Liver (tissue), 9 donors: Measurements from ENCODE around the gene KLK15. TPM values are rescaled to one million over a fixed set of nuclear protein-coding genes. Genes with fewer than 3 reads are reported as not detected.

Source experiments
- DNase-seq: peaks from one replicate; pipeline ENCODE4 v3.0.0-alpha.2; 2017; ENCODE audit warnings: low spot score
- H3K27ac ChIP-seq, 2 donors: one replicate each; pipeline ENCODE4 v1.7.0; 2013; ENCODE audit warnings: inconsistent platforms in 2 of 2, low read length in 2 of 2, control low read depth in 1 of 2, low read depth in 1 of 2, mild to moderate bottlenecking in 1 of 2
- H3K27me3 ChIP-seq, 4 donors: one replicate each; pipeline versions ENCODE4 v1.6.1 to v1.7.0; 2013; ENCODE audit warnings: low read length in 3 of 4, inconsistent platforms in 1 of 4, mild to moderate bottlenecking in 1 of 4, moderate library complexity in 1 of 4; ENCODE audit not compliant: control insufficient read depth in 4 of 4, insufficient read depth in 4 of 4
- H3K36me3 ChIP-seq, 4 donors: one replicate each; pipeline versions ENCODE4 v1.6.1 to v1.7.0; 2013; ENCODE audit warnings: low read length in 3 of 4, mild to moderate bottlenecking in 3 of 4, low read depth in 1 of 4, moderate library complexity in 1 of 4; ENCODE audit not compliant: control insufficient read depth in 4 of 4, insufficient read depth in 3 of 4
- H3K4me1 ChIP-seq, 4 donors: one replicate each; pipeline versions ENCODE4 v1.6.1 to v1.7.0; 2013; ENCODE audit warnings: low read length in 3 of 4, mild to moderate bottlenecking in 3 of 4, moderate library complexity in 1 of 4; ENCODE audit not compliant: control insufficient read depth in 4 of 4, insufficient read depth in 4 of 4
- H3K4me3 ChIP-seq, 3 donors: one replicate each; pipeline versions ENCODE4 v1.6.1 to v1.7.0; 2013; ENCODE audit warnings: low read length in 3 of 3, control low read depth in 1 of 3, low read depth in 1 of 3, mild to moderate bottlenecking in 1 of 3
- H3K9ac ChIP-seq, 2 donors: one replicate each; pipeline ENCODE4 v1.7.0; 2013; ENCODE audit warnings: low read length in 2 of 2, mild to moderate bottlenecking in 2 of 2, moderate library complexity in 2 of 2, control low read depth in 1 of 2, low read depth in 1 of 2
- H3K9me3 ChIP-seq, 4 donors: one replicate each; pipeline versions ENCODE4 v1.6.1 to v1.7.0; 2013; ENCODE audit warnings: low read length in 3 of 4; ENCODE audit not compliant: control insufficient read depth in 4 of 4
- EGR1 ChIP-seq, 2 donors: IDR thresholded peaks; 2 replicates each; pipeline ENCODE4 v1.6.1; 2016 to 2018; ENCODE audit warnings: antibody characterized with exemption in 2 of 2, low read depth in 2 of 2
- FOXA1 ChIP-seq: IDR thresholded peaks from 2 replicates; pipeline ENCODE4 v1.6.1; 2016; ENCODE audit warnings: antibody characterized with exemption
- FOXA2 ChIP-seq: IDR thresholded peaks from 2 replicates; pipeline ENCODE4 v1.6.1; 2016; ENCODE audit warnings: antibody characterized with exemption
- GABPA ChIP-seq, 2 donors: IDR thresholded peaks in 1 of 2; conservative IDR thresholded peaks in 1 of 2; 2 replicates each; pipeline ENCODE4 v1.6.1; 2016; ENCODE audit warnings: antibody characterized with exemption in 2 of 2, mild to moderate bottlenecking in 1 of 2, moderate library complexity in 1 of 2
- HNF4A ChIP-seq, 2 donors: conservative IDR thresholded peaks; 2 replicates each; pipeline ENCODE4 v1.6.1; 2016; ENCODE audit warnings: antibody characterized with exemption in 2 of 2, mild to moderate bottlenecking in 2 of 2
- HNF4G ChIP-seq: IDR thresholded peaks from 2 replicates; pipeline ENCODE4 v1.6.1; 2016; ENCODE audit warnings: antibody characterized with exemption
- JUND ChIP-seq, 2 donors: IDR thresholded peaks; 2 replicates each; pipeline ENCODE4 v1.6.1; 2016; ENCODE audit warnings: antibody characterized with exemption in 2 of 2
- NR2F2 ChIP-seq: IDR thresholded peaks from 2 replicates; pipeline ENCODE4 v1.6.1; 2016; ENCODE audit warnings: antibody characterized with exemption
- RAD21 ChIP-seq, 2 donors: IDR thresholded peaks; 2 replicates each; pipeline ENCODE4 v1.6.1; 2016; ENCODE audit warnings: antibody characterized with exemption in 2 of 2, mild to moderate bottlenecking in 2 of 2
- RXRA ChIP-seq, 2 donors: IDR thresholded peaks; 2 replicates each; pipeline ENCODE4 v1.6.1; 2017 to 2018; ENCODE audit warnings: antibody characterized with exemption in 2 of 2, mild to moderate bottlenecking in 1 of 2
- SP1 ChIP-seq: IDR thresholded peaks from 2 replicates; pipeline ENCODE4 v1.6.1; 2018; ENCODE audit warnings: antibody characterized with exemption, mild to moderate bottlenecking
- TAF1 ChIP-seq: conservative IDR thresholded peaks from 2 replicates; pipeline ENCODE4 v1.6.1; 2016; ENCODE audit warnings: antibody characterized with exemption, mild to moderate bottlenecking
- YY1 ChIP-seq: IDR thresholded peaks from 2 replicates; pipeline ENCODE4 v1.6.1; 2016; ENCODE audit warnings: antibody characterized with exemption, mild to moderate bottlenecking
- WGBS: extraction: QIAGEN DNeasy Blood & Tissue Kit; methylation state at CpG from one replicate; pipeline ENCODE4 v1.1.7; 2013; 5-methylcytosine and 5-hydroxymethylcytosine counted together
- polyA plus RNA-seq, 2 donors: library from polyadenylated mRNA; stranded (reverse) in 1 of 2; unstranded in 1 of 2; fragments of 200-250 nt in 1 of 2; fragments of >200 nt in 1 of 2; fragmentation: Nextera tagmentation in 1 of 2; extraction: Ambion mirVana in 1 of 2; gene quantifications; one replicate each; pipeline versions ENCODE4 v1.2.1 to v1.2.3, GENCODE V29; 2013 to 2015
- total RNA-seq, 2 donors: library from RNA; depleted of rRNA; stranded (reverse); fragments of >200 nt; gene quantifications; one replicate each; pipeline ENCODE4 v1.2.3, GENCODE V29; 2014
- TF ChIP-seq, protein P1 (sequence below): IDR thresholded peaks from 2 replicates; pipeline ENCODE4 v1.6.1; 2016; ENCODE audit warnings: antibody characterized with exemption
- TF ChIP-seq, protein P2 (sequence below): IDR thresholded peaks from 2 replicates; pipeline ENCODE4 v1.6.1; 2016; ENCODE audit warnings: antibody characterized with exemption, mild to moderate bottlenecking
- TF ChIP-seq, protein P3 (sequence below): IDR thresholded peaks from 2 replicates; pipeline ENCODE4 v1.6.1; 2016; ENCODE audit warnings: antibody characterized with exemption
- TF ChIP-seq, protein P4 (sequence below): IDR thresholded peaks from 2 replicates; pipeline ENCODE4 v1.6.1; 2016; ENCODE audit warnings: antibody characterized with exemption
- TF ChIP-seq, protein P5 (sequence below): fragments of 150-350 bp; IDR thresholded peaks from 2 replicates; pipeline ENCODE4 v1.5.1; 2017; ENCODE audit warnings: improper control_type of control experiment, low read depth, low read length; ENCODE audit not compliant: missing input control
- donor health status: healthy.
- donor health status: healthy.
- donor health status: healthy.
- donor health status: healthy.
- donor health status: healthy.

KLK15 gene
- total and polyA plus RNA-seq, 4 donors: not detected

DNA sequence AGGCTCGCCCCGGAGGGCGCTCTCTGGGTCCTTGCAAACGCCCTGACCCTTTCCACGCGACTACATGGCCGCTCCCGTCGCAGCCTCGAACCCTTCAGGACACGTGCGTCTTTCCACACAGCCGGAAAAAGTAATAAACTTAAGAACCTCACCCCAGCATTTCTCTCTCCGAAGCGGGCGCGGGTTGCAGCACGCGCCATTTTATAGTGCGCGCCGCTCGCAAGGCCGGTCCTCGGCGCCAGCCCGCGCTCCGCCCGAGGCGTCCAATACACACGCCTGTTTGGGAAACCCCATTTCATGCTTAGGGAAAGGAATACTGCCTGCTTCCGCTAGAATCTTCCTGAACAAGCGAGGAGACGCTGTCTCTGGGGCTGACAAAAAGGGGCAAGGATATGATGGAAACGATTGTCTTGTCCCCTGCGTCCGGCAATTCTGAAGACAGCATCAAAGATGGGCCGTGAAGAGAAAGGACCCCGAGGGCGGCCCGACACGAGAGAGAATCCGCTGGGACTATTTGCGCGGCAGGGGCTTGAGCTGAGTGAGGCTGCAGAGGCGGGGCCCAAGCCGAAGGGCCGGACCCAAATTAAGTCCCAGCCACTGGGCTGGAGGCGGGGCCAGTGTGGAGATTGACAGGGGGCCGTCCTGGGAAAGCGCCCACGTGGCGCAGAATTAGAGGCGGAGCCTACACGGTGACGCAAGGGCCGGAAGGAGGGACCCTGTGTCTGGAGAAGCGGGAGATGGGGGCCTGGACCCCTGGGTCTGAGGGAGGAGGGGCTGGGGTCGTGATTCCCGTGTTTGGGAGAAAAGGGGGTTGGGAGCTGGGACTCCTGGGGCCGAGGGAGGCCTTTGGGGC lies 28.7 kb downstream of the KLK15 start:
- Histone ChIP-seq H3K36me3 (peaks cover 0 to 7% (median 1%) of the 10 kb centered on the region in 4 donors), H3K4me3 (peak overlapping the region; percentile 84 to 99 (median 90)), H3K27me3 (no peaks in the 10 kb centered on the region), H3K9ac (peak overlapping the region; percentile 95 to 99), H3K4me1 (peaks cover 1 to 22% (median 16%) of the 10 kb centered on the region in 4 donors), H3K27ac (peak overlapping the region; percentile 97 to 99), H3K9me3 (no peaks in the 10 kb centered on the region)
- WGBS: under 1% methylated on average over 62 of the region's 62 CpGs
- DNase-seq: peak; percentile 97
- TF ChIP-seq RXRA (IDR thresholded peaks at IDR 0.05) (peak; percentile 49 to 62), JUND (IDR thresholded peaks at IDR 0.05) (no peak), HNF4A (conservative IDR thresholded peaks at IDR 0.05) (peak; percentile 38 to 41), SP1 (peak; percentile 89), GABPA (IDR thresholded peaks at IDR 0.05 in 1 of 2, conservative IDR thresholded peaks at IDR 0.05 in 1 of 2) (peak in 1 of 2 donors; percentile 70), EGR1 (IDR thresholded peaks at IDR 0.05; ENCODE audit: low read depth in 2 of 2) (peak; percentile 38 to 48), YY1 (peak; percentile 95), NR2F2 (peak; percentile 48), TAF1 (peak; percentile 82), HNF4G (no peak), FOXA1 (no peak), RAD21 (IDR thresholded peaks at IDR 0.05) (no peak), FOXA2 (no peak)
- TF ChIP-seq, protein P1, sequence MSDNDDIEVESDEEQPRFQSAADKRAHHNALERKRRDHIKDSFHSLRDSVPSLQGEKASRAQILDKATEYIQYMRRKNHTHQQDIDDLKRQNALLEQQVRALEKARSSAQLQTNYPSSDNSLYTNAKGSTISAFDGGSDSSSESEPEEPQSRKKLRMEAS: peak; percentile 90
- TF ChIP-seq, protein P2, sequence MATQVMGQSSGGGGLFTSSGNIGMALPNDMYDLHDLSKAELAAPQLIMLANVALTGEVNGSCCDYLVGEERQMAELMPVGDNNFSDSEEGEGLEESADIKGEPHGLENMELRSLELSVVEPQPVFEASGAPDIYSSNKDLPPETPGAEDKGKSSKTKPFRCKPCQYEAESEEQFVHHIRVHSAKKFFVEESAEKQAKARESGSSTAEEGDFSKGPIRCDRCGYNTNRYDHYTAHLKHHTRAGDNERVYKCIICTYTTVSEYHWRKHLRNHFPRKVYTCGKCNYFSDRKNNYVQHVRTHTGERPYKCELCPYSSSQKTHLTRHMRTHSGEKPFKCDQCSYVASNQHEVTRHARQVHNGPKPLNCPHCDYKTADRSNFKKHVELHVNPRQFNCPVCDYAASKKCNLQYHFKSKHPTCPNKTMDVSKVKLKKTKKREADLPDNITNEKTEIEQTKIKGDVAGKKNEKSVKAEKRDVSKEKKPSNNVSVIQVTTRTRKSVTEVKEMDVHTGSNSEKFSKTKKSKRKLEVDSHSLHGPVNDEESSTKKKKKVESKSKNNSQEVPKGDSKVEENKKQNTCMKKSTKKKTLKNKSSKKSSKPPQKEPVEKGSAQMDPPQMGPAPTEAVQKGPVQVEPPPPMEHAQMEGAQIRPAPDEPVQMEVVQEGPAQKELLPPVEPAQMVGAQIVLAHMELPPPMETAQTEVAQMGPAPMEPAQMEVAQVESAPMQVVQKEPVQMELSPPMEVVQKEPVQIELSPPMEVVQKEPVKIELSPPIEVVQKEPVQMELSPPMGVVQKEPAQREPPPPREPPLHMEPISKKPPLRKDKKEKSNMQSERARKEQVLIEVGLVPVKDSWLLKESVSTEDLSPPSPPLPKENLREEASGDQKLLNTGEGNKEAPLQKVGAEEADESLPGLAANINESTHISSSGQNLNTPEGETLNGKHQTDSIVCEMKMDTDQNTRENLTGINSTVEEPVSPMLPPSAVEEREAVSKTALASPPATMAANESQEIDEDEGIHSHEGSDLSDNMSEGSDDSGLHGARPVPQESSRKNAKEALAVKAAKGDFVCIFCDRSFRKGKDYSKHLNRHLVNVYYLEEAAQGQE: peak; percentile 88
- TF ChIP-seq, protein P3, sequence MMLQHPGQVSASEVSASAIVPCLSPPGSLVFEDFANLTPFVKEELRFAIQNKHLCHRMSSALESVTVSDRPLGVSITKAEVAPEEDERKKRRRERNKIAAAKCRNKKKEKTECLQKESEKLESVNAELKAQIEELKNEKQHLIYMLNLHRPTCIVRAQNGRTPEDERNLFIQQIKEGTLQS: peak; percentile 94
- TF ChIP-seq, protein P4, sequence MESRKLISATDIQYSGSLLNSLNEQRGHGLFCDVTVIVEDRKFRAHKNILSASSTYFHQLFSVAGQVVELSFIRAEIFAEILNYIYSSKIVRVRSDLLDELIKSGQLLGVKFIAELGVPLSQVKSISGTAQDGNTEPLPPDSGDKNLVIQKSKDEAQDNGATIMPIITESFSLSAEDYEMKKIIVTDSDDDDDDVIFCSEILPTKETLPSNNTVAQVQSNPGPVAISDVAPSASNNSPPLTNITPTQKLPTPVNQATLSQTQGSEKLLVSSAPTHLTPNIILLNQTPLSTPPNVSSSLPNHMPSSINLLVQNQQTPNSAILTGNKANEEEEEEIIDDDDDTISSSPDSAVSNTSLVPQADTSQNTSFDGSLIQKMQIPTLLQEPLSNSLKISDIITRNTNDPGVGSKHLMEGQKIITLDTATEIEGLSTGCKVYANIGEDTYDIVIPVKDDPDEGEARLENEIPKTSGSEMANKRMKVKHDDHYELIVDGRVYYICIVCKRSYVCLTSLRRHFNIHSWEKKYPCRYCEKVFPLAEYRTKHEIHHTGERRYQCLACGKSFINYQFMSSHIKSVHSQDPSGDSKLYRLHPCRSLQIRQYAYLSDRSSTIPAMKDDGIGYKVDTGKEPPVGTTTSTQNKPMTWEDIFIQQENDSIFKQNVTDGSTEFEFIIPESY: peak; percentile 95
- TF ChIP-seq, protein P5, sequence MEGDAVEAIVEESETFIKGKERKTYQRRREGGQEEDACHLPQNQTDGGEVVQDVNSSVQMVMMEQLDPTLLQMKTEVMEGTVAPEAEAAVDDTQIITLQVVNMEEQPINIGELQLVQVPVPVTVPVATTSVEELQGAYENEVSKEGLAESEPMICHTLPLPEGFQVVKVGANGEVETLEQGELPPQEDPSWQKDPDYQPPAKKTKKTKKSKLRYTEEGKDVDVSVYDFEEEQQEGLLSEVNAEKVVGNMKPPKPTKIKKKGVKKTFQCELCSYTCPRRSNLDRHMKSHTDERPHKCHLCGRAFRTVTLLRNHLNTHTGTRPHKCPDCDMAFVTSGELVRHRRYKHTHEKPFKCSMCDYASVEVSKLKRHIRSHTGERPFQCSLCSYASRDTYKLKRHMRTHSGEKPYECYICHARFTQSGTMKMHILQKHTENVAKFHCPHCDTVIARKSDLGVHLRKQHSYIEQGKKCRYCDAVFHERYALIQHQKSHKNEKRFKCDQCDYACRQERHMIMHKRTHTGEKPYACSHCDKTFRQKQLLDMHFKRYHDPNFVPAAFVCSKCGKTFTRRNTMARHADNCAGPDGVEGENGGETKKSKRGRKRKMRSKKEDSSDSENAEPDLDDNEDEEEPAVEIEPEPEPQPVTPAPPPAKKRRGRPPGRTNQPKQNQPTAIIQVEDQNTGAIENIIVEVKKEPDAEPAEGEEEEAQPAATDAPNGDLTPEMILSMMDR: no peak
